Testis (tissue), 3 donors: ENCODE data around the gene FASLG. TPM values are rescaled to one million over a fixed set of nuclear protein-coding genes. Genes with fewer than 3 reads are reported as not detected.

Experiments
- DNase-seq: peaks from one replicate; pipeline ENCODE4 v3.0.0-alpha.2; 2019
- H3K27ac ChIP-seq, 2 donors: fragments of 200-600 bp; sonication (generic); one replicate each; pipeline ENCODE4 v1.5.1; 2019
- H3K27me3 ChIP-seq: fragments of 200-600 bp; sonication (generic); one replicate; pipeline ENCODE4 v1.5.1; 2019
- H3K36me3 ChIP-seq: fragments of 200-600 bp; sonication (generic); one replicate; pipeline ENCODE4 v1.5.1; 2017; ENCODE audit warnings: low read depth; ENCODE audit errors: missing control alignments
- H3K4me1 ChIP-seq: fragments of 200-600 bp; sonication (generic); one replicate; pipeline ENCODE4 v1.5.1; 2019
- H3K4me3 ChIP-seq, 2 donors: fragments of 200-600 bp; sonication (generic); one replicate each; pipeline ENCODE4 v1.5.1; 2017 to 2019
- H3K9me3 ChIP-seq: fragments of 200-600 bp; sonication (generic); one replicate; pipeline ENCODE4 v1.5.1; 2017
- POLR2A ChIP-seq: fragments of 450-650 bp; IDR thresholded peaks from one replicate; pipeline ENCODE4 v1.6.1; 2017; ENCODE audit warnings: antibody characterized with exemption, mild to moderate bottlenecking, moderate library complexity
- WGBS, 2 donors: methylation state at CpG; one replicate each; pipeline ENCODE4 v1.1.5; 2018; 5-methylcytosine and 5-hydroxymethylcytosine counted together
- intact Hi-C: fragments of 100-400 bp; cut with DNase I; formaldehyde crosslinking; loops from one replicate; pipeline ENCODE4 v1.15.1; 2023; ENCODE audit warnings: low total_unique reads
- polyA plus RNA-seq: library from polyadenylated mRNA; stranded (reverse); fragments of 350-450 nt; fragmentation: Illumina TruSeq; extraction: RNeasy Lipid Tissue Mini Kit (QIAGEN cat#74804); gene quantifications from one replicate; pipeline ENCODE4 v1.2.3, GENCODE V29; 2014; ENCODE audit warnings: low read depth, low replicate concordance; ENCODE audit not compliant: insufficient read depth
- total RNA-seq, 2 donors: library from RNA; depleted of rRNA; stranded (reverse); fragments of >200 nt; gene quantifications; one replicate each; pipeline ENCODE4 v1.2.3, GENCODE V29; 2016
- TF ChIP-seq, protein P1 (sequence below), 3 experiments: fragments of 450-650 bp in 2 of 3; fragments of 200-600 bp in 1 of 3; sonication (generic) in 1 of 3; IDR thresholded peaks; one replicate each; pipeline ENCODE4 v1.5.1; 2016 to 2019; ENCODE audit warnings: antibody characterized with exemption in 3 of 3, mild to moderate bottlenecking in 2 of 3, moderate library complexity in 1 of 3

The FASLG gene
- total and polyA plus RNA-seq, 3 donors from 2014 or later = not detected

DNA sequence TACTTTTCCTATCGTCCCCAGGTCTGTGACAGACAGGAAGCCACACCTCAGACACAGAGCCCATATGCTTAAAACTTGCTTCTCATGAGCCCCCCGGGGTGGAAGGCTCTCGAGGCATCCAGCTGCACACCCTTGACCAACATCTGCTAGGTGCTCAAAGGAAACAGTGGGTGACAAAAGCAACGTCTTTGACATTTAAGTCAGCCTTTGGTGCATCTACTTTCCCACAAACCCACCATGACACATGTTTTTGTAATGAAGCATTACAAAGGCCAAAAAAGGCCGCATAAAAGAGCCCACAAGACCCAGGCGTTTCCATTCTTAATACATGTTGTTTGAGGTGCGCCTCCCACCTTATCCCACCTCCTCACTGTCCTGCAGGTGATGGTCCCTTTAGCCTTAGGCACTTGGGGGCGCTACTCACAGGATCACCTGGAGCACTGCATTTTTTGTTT lies 11.8 kb upstream of the FASLG start:
- Histone ChIP-seq H3K27me3 (no peaks in the 10 kb centered on the region), H3K27ac (no peak overlapping the region), H3K4me3 (no peak overlapping the region), H3K9me3 (no peaks in the 10 kb centered on the region), H3K4me1 (no peaks in the 10 kb centered on the region), H3K36me3 (no peaks in the 10 kb centered on the region)
- DNase-seq = no peak
- WGBS, 2 donors = 88 to 90% methylated on average over 8 of the region's 8 CpGs
- no peak for TF ChIP-seq POLR2A
- TF ChIP-seq, protein P1, sequence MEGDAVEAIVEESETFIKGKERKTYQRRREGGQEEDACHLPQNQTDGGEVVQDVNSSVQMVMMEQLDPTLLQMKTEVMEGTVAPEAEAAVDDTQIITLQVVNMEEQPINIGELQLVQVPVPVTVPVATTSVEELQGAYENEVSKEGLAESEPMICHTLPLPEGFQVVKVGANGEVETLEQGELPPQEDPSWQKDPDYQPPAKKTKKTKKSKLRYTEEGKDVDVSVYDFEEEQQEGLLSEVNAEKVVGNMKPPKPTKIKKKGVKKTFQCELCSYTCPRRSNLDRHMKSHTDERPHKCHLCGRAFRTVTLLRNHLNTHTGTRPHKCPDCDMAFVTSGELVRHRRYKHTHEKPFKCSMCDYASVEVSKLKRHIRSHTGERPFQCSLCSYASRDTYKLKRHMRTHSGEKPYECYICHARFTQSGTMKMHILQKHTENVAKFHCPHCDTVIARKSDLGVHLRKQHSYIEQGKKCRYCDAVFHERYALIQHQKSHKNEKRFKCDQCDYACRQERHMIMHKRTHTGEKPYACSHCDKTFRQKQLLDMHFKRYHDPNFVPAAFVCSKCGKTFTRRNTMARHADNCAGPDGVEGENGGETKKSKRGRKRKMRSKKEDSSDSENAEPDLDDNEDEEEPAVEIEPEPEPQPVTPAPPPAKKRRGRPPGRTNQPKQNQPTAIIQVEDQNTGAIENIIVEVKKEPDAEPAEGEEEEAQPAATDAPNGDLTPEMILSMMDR (IDR thresholded peaks at IDR 0.05) = no peak
- intact Hi-C loops = no loop called here

DNA sequence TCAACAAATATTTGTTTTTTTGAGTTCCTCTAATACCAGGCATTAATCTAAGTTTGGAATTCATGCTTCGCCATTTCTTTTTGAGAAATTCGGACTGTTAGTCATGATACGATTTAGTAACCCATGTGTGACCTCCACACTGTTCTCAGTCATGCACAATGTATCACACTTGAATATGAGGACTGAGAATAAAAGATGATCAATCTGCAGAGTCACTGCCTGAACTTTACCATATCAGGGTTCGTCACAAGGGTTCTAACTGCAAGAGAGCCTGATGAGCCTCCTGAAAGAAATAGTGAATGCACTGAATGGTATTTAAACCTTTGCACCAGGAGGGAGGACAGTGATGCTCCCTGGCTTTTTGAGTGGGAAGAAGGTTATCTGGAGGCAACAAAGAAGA lies 10.9 kb upstream of the FASLG start:
- DNase-seq = no peak
- Histone ChIP-seq H3K4me3 (no peak overlapping the region), H3K9me3 (no peaks in the 10 kb centered on the region), H3K36me3 (no peaks in the 10 kb centered on the region), H3K27me3 (no peaks in the 10 kb centered on the region), H3K27ac (no peak overlapping the region), H3K4me1 (no peaks in the 10 kb centered on the region)
- 76 to 88% methylated on average over 4 of the region's 4 CpGs for WGBS, 2 donors
- TF ChIP-seq POLR2A = no peak
- TF ChIP-seq, protein P1 (IDR thresholded peaks at IDR 0.05) = no peak
- intact Hi-C loops = no loop called here

DNA sequence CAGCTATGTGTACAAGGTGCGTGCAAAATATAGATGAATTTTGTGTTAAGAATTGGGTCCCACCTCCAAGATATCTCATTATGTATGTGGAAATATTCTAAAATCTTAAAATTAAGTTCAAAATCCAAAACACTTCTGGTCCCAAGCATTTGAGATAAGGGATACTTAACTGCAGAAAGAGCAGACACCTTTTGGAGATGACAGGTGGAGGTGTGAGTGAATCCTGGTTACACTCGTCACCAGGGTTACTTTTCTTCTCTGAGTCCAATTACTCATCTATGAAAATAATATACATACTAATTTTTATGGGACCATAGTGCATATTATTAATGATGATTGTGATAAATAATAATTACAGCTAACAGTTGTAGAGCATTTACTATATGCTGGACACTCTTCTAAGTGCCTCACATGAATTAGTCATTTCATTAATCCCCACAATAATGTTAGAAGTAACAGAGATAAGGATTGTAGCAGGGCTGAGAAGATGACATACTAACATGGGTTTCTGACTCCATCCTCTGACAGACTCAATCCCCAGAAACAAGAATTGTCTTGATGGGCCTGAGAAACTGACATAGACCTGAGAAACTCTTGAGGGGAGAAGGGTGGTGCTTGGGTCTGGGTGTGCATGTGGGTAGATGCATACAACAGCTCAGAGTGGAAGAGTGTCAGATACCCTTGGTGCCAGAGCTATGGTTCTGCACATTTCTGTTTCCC lies 8.3 kb upstream of the FASLG start:
- Histone ChIP-seq H3K27me3 (no peaks in the 10 kb centered on the region), H3K4me3 (no peak overlapping the region), H3K4me1 (no peaks in the 10 kb centered on the region), H3K27ac (no peak overlapping the region), H3K9me3 (no peaks in the 10 kb centered on the region), H3K36me3 (no peaks in the 10 kb centered on the region)
- DNase-seq = no peak
- intact Hi-C loops = no loop called here
- WGBS, 2 donors = 93 to 94% methylated on average over 2 of the region's 2 CpGs
- TF ChIP-seq, protein P1 (IDR thresholded peaks at IDR 0.05) = no peak
- no peak for TF ChIP-seq POLR2A

DNA sequence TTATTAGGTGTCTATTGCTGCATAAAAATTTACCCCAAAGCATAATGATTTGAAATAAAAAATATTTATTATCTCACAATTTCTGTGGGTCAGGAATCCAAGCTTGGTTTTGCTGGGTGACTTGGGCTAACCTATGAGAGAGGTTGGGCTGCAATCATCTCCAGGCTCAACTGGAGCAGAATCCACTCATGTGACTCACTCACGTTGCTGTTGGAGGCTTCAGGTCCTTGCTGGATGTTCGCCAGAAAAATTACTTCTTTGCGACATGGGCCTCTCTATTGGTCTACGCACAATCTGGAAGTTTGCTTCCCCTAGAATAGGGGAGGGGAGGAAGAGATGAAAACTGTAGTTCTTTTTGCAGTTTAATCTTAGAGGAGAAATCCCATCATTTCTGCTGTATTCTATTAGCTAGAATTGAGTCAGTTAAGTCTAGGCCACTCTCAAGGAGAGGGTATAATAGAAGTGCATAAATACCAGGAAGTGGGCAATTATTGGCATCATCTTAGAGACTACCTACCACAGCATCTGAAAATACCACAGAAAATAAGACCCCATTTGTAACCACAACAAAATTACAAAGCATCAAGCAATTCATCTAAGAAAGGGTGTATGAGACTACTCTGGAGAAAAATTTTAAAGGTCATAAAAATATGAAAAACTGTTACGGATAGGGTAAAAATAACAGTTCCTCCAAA lies 5.7 kb upstream of the FASLG start:
- no peak overlapping the region for H3K4me3 ChIP-seq
- intact Hi-C loops = no loop called here

More for the DNA sequence above, 5.7 kb upstream of the FASLG start:
- Histone ChIP-seq H3K9me3 (no peaks in the 10 kb centered on the region), H3K36me3 (no peaks in the 10 kb centered on the region), H3K4me1 (no peaks in the 10 kb centered on the region), H3K27ac (no peak overlapping the region), H3K27me3 (no peaks in the 10 kb centered on the region)
- no peak for DNase-seq
- WGBS, 2 donors = 46 to 73% methylated on average over 5 of the region's 5 CpGs
- no peak for TF ChIP-seq POLR2A
- TF ChIP-seq, protein P1 (IDR thresholded peaks at IDR 0.05) = no peak
